HFFc6 (cell line): ENCODE measurements around the gene CREB5. TPM values are rescaled to one million over a fixed set of nuclear protein-coding genes. Genes with fewer than 3 reads are reported as not detected.

Experiments used
- DNase-seq: peaks from one replicate; pipeline ENCODE4 v3.0.0-alpha.2; 2018
- H3K27ac Mint-ChIP-seq: 2 replicates; pipeline ENCODE4 v1.8.0; 2020; ENCODE audit warnings: mild to moderate bottlenecking, mixed read lengths
- H3K27me3 Mint-ChIP-seq: 2 replicates; pipeline ENCODE4 v1.8.0; 2021; ENCODE audit warnings: mild to moderate bottlenecking, moderate library complexity, mixed read lengths; ENCODE audit not compliant: insufficient read depth
- H3K36me3 Mint-ChIP-seq: 2 replicates; pipeline ENCODE4 v1.8.0; 2021; ENCODE audit warnings: low read depth, mixed read lengths
- H3K4me1 Mint-ChIP-seq: 2 replicates; pipeline ENCODE4 v1.8.0; 2020; ENCODE audit warnings: low read depth, mixed read lengths
- H3K4me3 Mint-ChIP-seq: 2 replicates; pipeline ENCODE4 v1.8.0; 2020; ENCODE audit warnings: mild to moderate bottlenecking, moderate library complexity, mixed read lengths
- H3K9me3 Mint-ChIP-seq: 2 replicates; pipeline ENCODE4 v1.8.0; 2020; ENCODE audit warnings: mild to moderate bottlenecking, mixed read lengths
- CTCF ChIP-seq: fragments of 200-600 bp; sonication (generic); IDR thresholded peaks from 2 replicates; pipeline ENCODE4 v1.5.0; 2021; ENCODE audit warnings: antibody characterized with exemption, mild to moderate bottlenecking
- total RNA-seq, 6 experiments: library from RNA; stranded (reverse); fragmentation: NEBNext Ultra II Directional; extraction: Animal tissue kit (Norgen Biotek cat#: 25700); gene quantifications; 2 replicates in 1 of 6; 3 replicates in 5 of 6; pipeline ENCODE4 v1.2.3, GENCODE V29; 2021

The CREB5 gene
- total RNA-seq, 6 experiments from 2014 or later, result 0.60 to 0.90 (median 0.79) TPM

GRCh38 chr7:28641752-28642545 is 229.6 kb downstream of the CREB5 start:
- H3K4me1 Mint-ChIP-seq, result no peaks in the 10 kb centered on the region
- TF ChIP-seq CTCF, result no peak
- H3K9me3 Mint-ChIP-seq, result peaks cover 4% of the 10 kb centered on the region; the same call in 1 of the 2 replicates
- DNase-seq, result no peak
- no peak overlapping the region for H3K4me3 Mint-ChIP-seq
- peaks cover 4% of the 10 kb centered on the region; the same call in 1 of the 2 replicates for H3K27me3 Mint-ChIP-seq
- H3K36me3 Mint-ChIP-seq, result no peaks in the 10 kb centered on the region; the same call in 1 of the 2 replicates
- H3K27ac Mint-ChIP-seq, result no peak overlapping the region

GRCh38 chr7:28643188-28643569 is 230.9 kb downstream of the CREB5 start:
- Mint-ChIP-seq H3K36me3 (no peaks in the 10 kb centered on the region; the same call in 1 of the 2 replicates), H3K4me1 (no peaks in the 10 kb centered on the region), H3K9me3 (peaks cover 4% of the 10 kb centered on the region; the same call in 1 of the 2 replicates), H3K27me3 (peaks cover 4% of the 10 kb centered on the region; the same call in 1 of the 2 replicates), H3K27ac (no peak overlapping the region), H3K4me3 (no peak overlapping the region)
- DNase-seq, result no peak
- no peak for TF ChIP-seq CTCF

- no peak overlapping the region for H3K27ac Mint-ChIP-seq
- no peaks in the 10 kb centered on the region; the same call in 1 of the 2 replicates for H3K36me3 Mint-ChIP-seq
- peaks cover 4% of the 10 kb centered on the region; the same call in 1 of the 2 replicates for H3K27me3 Mint-ChIP-seq
- no peaks in the 10 kb centered on the region for H3K4me1 Mint-ChIP-seq
- TF ChIP-seq CTCF, result no peak
- DNase-seq, result no peak
- no peak overlapping the region for H3K4me3 Mint-ChIP-seq
- H3K9me3 Mint-ChIP-seq, result peaks cover under 1% of the 10 kb centered on the region; the same call in 1 of the 2 replicates
These were observed 231.4 kb downstream of the CREB5 start for GRCh38 chr7:28643584-28644340.

GRCh38 chr7:28645866-28646265 is 233.5 kb downstream of the CREB5 start:
- H3K27me3 Mint-ChIP-seq, result peaks cover 2% of the 10 kb centered on the region; the same call in 1 of the 2 replicates
- no peaks in the 10 kb centered on the region; the same call in 1 of the 2 replicates for H3K36me3 Mint-ChIP-seq
- no peak for DNase-seq
- H3K9me3 Mint-ChIP-seq, result no peaks in the 10 kb centered on the region; the same call in 1 of the 2 replicates
- no peak overlapping the region for H3K4me3 Mint-ChIP-seq
- H3K27ac Mint-ChIP-seq, result no peak overlapping the region
- no peak for TF ChIP-seq CTCF
- H3K4me1 Mint-ChIP-seq, result no peaks in the 10 kb centered on the region

- Mint-ChIP-seq H3K27me3 (peaks cover 2% of the 10 kb centered on the region; the same call in 1 of the 2 replicates), H3K27ac (no peak overlapping the region), H3K9me3 (no peaks in the 10 kb centered on the region; the same call in 1 of the 2 replicates), H3K4me3 (no peak overlapping the region), H3K4me1 (no peaks in the 10 kb centered on the region), H3K36me3 (no peaks in the 10 kb centered on the region; the same call in 1 of the 2 replicates)
- no peak for TF ChIP-seq CTCF
- DNase-seq, result no peak
These were observed 234.2 kb downstream of the CREB5 start for GRCh38 chr7:28646376-28647075.
